ENCODE data around the gene RFLNA. TPM values are rescaled to one million over a fixed set of nuclear protein-coding genes. Genes with fewer than 3 reads are reported as not detected.

RFLNA gene
- total and polyA plus RNA-seq, 2 of the 13 experiments (the other 11 are each of a cell fraction or from before 2014, with no cell fraction given) = not detected

Small RNAs within 50 kb of the gene (microRNA-seq; reads per million reads assigned to microRNA genes)
- gene MIR6880 = 0.51 reads per million

Small RNAs within 50 kb of the gene (small RNA-seq; reads per million reads assigned to genes)
- 0 reads per million in 3 experiments for gene MIR6880 (ENCODE audit: insufficient read depth in 2 of 3, insufficient read length in 3 of 3, low read depth in 2 of 3, low replicate concordance in 1 of 3)
